ENCODE results near the gene EEIG1.

EEIG1 gene

DNA sequence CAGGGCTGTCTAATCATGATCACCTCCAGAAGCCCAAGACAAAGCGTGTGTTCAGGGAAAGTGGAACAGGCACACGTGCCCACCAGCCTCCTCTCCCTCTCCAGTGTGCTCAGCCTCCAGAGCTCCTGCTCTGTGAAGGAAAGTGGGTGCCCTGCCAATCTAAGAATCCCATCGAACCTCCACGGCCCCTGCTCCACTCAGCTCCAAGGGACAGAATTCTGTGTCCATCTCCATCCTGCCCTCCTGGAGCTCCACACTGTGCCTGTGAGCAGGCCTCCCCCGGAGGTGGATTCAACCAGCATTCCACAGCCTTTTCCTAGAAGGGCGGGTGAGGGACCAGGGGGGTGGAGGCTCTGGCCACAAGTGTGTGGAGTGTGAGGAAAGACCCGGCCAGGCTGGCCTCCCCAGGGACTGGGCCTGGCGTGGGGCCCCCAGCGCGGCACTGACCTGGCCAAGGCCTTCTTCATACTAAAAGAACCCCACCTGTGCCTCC, 6.0 kb downstream of the EEIG1 start:
- no peak for DNase-seq (ENCODE audit: low spot score)

DNA sequence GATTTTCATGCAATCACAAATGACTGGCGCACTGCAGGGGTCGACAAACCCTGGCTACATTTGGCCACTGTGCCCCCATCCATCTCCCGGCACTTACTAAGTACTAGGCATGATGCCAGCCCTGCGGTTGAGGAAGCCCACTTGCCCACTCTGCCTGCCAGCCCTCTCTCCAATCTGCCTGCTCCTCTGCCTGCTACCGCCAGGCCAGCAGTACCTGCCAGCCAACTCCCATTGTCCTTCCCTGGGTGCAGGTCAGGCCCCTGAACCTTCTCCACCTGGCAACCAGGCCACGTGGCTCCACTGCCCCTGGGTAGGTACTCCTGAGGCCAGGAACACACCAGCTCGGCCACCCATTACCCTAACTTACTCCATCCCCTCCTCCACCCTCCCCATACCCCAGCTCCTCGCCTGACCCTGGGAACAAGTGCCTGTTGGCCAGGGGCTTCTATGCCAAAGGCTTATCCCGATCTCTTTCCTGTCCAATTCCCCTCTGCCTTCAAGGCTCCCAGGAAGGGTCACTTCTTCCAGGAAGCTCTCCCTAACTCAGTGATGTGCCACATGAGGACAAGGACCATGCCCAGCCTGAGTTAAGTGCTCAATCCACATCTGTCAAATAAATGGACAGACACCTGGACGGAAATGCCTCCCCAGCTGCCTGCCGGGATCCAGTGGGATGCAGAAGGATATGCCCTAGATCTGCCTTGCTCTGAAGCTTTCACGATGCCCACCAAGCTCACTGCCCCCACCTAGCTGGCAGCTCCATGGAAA, 6.6 kb downstream of the EEIG1 start:
- no peak for DNase-seq (ENCODE audit: low spot score)

DNA sequence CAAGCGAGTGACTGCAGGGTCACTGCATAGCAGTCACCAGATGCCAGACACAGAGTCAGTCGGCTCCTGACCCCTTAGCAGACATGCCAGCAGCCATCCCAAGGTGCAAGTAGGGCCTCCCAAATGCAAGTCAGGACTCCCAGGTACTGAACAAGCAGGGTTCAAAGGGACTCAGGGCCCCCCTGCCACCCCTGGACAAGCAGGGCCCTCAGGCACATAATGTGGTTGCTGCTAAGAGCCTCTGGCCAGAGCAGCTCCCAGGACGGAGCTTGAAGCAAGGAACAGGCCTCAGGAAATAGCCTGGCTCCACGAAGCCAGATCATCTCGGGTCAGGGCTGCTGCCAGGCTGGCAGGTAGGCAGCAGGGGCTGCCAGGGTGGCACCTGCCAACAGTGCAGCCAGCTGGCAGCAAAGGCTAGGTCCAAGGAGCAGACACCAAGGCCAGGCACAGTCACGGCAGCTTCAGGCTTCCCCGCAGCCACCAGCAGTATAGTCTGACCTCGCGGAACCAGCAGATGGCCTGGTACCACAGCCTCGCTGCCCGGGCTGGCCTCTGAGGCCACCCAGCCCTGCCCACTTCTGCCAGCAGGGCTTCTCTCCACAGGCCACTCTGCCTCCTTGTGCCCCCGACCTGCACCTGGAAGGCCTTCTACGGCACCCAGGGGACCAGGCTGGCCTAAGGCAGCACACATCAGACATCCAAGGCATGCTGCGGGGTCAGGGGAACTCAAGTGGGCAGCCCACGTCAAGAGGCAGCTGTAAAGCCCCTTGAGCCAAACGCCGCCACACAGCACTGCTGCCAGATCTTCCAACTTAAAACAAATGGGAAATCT, 7.4 kb downstream of the EEIG1 start:
- no peak for DNase-seq (ENCODE audit: low spot score)

DNA sequence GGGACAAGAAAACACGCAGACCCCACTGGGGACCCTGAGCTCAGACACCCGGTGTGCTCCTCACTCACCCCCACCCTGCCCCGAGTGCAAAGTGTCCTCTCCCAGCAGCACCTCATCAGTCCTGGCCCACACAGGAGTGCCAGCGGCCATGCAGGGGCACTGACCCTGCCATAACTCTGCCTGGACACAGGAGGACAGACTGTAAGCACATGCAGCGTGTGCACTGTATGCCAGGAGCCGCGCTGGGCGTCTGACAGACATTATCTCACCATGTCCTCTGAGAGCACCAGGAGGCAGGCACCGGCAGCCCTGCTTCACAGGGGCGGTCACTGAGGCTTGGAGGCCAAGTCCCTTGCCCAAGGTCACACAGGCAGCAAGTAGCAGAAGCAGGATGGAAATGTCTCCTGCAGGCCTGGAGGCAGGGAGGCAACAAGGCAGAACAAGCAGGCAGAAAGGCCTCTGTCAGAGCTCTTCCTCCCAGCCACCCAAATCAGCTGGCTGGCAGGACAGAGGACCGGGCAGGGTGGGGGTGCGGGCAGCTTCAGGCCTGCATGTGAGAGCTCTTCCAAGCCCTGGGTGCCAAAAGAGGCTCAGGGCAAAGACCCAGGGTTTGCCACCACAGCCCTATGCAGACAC, 8.4 kb downstream of the EEIG1 start:
- DNase-seq (ENCODE audit: low spot score): no peak

DNA sequence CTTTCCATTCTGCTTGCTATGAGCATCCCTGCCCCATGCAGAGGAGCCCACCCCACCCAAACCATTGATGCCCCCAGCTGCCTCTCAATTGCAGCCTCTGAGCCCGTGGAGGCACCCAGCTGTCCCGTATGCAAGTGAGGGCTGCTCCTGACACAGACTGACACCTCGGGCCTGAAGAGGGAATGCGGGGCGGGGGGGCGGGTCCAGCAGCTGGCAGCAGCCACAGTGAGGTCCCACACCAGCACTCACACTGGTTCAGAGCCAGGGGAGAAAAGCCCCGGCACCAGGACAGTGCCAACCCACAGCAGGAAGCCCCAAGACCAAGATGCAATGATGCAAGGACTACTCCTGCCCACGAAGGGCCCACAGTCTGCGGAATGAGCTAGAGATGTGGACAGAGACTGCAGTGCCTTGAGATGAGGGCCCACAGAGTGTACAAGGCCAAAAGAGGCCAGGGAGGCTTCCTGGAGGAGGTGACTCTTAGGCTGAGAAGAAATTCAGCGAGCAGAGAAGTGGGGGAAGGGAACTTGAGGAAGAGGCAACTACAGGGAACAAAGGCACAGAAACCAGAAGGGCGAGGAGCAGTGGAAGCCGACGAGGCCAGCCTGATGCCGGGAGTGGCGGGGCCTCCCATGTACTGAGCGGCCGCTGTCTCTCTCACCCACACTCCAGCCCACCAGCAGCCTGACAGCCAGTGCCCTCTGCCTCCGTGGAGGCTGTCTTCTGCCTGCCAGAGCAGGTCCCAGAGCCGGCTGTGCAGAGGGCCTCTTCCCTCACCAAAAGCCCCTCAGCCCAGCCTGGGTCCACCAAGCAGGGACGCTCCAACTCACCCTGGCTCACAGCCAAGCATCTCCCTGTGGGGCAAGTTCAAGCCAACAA, 9.2 kb downstream of the EEIG1 start:
- DNase-seq (ENCODE audit: low spot score): no peak

DNA sequence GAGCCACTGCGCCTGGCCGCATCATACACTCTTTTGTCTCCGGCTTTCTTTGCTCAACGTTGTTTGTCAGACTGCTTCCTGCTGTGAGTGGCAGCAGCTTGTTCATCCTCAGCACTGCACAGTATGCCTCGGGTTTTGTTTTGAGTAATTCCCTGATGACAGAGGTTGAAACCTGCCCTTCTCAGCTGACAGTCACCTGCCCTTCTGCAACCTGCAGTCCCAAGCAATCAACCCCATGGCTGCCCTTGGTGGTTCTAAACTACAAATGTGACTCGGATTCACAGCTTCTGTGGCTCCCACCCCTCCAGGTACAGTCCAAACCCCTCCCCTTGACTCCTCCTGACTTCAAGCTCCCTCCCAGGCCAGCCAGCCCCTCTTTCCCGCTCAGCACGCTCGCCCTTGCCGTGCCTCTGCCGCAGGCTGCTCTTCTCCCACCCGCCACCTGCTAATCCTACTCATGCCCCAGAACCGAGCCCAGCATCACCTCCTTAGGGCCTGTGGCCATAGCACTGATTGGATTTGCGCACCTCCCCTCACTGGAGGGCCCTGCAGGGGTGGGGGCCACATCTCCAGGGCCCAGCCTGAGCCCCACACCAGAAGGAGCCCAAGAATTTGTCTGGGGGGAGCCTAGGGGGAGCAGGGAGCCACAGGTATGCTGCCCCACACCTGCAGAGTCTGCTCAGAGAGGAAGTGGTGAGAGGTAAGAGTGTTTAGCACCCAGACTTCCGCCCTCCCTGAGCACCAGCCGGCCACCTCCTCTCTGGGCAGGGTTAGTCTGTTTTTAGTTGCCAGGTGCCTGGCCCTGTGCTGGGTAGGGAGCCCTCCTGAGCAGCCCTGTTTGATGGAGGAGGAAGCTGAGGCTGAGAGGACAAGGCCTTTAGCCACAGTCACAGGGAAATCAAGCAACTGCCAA, 10.1 kb downstream of the EEIG1 start:
- peak; percentile 74 for DNase-seq (ENCODE audit: low spot score)

DNA sequence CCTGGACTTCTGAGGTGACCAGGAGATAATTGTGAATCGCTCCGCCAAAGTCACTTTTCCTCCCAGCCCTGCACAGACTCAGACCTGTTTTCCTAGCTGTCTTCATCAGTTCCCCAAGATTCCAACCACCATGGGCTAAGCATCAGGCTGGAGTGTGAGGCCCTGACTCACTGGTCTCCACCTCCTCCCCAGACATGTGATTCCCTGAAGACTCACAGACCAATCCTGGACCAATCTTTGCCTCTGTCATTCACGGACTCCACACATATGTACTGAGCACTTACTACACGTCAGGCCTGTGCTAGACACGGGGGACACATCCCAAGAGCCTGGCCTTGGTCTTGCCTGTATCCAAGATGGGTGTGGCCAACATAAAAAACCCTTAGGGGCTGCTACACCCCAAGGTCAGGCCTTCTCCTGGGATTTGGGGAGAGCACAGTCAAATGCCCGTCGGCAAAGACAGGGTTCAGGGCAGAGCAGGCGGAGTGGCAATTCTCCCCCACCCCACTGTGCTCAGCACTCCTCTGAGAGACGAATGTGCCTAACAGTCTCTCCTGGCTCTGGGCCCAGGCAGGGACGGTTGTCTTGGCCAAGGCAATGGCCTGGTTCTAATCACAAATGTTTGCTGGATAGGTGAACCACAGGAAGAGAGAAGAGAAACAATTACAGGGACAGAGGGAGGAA, 11.9 kb downstream of the EEIG1 start:
- DNase-seq (ENCODE audit: low spot score): peak; percentile 51

DNA sequence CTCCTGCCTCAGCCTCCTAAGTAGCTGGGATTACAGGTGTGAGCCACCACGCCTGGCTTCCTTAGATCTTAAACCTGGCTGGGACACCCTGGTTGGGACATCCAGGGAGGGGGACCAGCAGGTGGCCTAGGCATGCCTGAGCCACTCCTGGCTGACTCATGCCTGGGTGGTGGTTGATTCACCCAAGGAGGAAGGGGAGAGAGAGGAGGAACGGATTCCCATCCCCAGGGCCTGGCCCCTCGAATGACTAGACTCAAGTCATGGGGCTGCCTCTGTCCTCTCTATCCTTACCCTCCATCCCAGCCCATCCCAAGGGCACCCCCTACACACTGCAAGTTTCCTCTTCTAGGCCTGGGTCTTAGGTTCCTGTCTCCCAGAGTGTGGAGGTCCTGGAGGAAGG, 12.7 kb downstream of the EEIG1 start:
- peak; percentile 78 for DNase-seq (ENCODE audit: low spot score)

DNA sequence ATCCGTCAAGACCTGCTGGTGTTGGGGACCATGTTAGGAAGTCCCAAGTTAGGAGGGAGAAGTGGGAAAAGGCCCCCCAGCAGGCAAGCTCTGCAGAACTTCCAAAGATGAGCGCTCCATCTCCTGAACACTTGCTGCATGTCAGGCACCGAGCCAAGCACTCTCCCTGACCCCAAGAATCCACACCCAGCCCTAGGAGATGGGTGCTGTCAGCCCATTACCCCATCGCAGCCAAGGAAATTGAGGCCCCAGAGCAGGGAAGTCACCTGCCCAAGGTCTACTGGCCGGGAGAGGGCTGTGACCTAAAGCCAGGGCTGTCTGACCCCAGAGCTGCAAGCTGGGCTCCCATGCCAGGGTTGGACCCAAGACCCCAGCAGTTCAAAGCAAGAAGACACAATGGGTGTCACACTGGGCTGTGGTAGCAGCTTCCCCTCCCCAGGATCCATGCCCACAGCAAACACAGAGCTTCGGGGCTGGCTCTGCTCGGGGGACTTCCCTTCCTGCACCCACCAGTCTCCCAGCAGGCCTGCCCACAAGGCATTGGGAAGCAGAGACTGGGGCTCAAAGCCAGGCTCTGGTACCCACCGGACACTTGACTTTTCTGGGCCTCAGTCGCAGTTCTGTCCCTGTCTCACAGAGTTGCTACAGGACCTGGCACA, 13.5 kb downstream of the EEIG1 start:
- DNase-seq (ENCODE audit: low spot score): no peak

DNA sequence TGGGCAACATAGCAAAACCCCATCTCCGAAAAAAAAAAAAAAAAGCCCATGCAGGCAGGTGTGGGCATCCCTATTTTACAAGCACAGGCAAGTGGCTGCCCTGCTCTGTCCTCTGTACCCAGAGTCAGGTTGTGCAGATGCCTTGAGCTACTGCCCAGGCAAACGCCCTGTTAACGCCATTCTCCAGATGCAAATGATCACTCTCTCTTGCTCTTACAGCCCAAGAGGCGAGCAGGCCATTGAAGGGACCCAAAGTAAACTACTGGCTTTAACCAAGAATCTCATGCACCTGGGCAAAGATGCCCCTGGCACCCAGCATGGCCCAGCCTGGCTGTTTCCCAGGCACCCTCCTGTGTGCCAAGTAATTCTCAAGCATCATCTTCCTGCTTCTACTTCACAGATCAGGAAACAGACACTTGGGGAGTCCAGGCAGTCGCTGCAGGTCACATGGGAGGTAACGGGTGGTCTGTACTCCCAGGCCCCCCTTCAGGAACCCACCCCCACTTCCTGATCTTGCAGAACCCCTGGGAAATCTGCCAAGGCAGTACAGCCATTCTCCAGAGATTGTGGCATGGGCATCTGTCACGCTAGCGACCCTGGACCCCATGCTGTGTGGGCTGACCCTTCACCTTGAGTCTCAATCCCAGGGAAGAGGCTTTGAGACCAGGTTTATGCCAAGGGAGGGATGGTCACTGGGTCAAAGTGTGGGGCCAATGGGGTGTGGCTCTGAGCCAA, 14.2 kb downstream of the EEIG1 start:
- DNase-seq (ENCODE audit: low spot score): no peak

DNA sequence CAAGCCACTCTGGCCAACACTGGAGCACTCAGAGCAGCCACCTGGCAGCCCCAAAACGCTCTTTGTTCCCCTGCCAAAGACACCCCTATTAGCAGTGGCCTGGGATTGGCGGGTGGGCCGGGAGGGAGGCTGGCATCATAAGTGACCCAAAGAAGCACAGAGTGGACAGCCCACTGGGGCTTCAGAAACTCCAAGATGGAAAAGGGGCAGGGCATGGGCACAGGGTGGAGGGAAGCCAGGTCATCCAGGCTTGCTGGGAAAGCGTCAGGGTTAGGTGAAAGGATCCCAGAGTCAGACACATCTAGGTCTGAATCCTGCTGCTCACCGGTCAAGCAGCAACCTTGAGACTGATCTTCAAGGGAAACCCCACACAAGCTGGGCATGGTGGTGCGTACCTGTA, 14.8 kb downstream of the EEIG1 start:
- no peak for DNase-seq (ENCODE audit: low spot score)

DNA sequence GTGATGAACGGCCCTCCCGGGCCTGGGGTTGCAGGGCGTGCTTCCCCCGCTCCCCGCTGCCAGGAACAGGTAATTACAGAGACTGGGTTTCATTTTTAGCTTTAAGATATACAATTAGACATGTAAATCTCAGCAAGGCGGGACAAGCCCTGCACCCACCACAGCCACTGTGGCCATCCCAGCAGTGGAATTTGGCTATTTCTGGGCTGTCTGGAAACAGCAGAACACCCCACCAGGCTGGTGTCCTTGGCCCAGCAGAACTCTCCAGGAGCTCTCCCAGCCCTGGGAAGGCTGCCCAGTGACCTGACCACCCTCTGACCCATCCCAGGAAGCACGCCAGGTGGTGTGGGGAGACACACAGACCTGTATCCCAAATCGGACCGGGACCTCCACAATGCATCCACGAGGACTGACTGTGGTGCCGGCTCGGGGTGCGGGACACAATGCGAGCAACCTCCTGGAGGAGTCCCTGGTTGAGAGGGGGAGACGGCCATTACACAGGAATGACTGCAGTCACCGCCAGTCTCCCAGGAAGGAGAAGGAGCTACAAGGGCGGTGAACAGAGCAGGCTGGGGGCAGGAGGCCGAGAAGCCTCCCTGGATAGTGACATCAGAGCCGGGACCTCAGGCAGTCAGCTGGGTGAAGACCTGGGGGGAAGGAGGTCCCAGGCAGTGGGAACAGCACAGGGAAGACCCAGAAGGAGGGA, 17.3 kb downstream of the EEIG1 start:
- DNase-seq (ENCODE audit: low spot score): no peak

DNA sequence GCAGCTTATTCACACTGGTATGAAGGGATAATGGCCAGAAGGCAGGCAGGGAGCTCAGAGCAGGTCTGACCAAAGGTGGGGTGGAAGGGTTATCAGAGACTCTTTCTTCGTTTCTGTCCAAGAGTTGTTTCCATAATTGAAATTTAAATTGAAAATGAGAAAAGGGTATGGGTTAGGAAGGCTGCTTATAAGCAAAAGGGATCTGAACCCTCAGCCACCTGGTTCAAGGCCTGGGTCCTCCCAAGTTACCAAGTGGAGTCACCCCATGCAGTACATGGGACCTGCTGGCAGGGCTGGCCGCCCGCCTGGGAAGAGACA, 17.8 kb downstream of the EEIG1 start:
- DNase-seq (ENCODE audit: low spot score): no peak

DNA sequence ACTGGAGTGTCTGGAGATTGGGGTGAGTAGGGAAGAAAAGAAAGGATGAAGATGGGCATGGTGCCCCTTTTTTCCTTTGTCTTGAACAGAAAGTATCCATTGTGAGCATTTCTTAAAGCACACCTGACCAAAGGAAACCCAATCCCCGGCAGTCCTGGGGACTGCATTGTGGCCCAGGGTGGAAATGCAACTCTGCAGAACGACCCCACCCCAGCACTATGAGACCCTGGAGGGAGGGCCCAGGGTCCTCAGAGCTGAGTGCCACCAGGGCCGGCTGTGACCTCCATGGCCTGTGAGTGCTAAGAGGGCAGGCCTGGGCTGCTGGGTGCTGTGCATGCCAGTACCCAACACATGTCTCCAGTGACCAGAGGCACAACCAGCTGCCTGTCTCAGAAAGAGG, 18.5 kb downstream of the EEIG1 start:
- no peak for DNase-seq (ENCODE audit: low spot score)

DNA sequence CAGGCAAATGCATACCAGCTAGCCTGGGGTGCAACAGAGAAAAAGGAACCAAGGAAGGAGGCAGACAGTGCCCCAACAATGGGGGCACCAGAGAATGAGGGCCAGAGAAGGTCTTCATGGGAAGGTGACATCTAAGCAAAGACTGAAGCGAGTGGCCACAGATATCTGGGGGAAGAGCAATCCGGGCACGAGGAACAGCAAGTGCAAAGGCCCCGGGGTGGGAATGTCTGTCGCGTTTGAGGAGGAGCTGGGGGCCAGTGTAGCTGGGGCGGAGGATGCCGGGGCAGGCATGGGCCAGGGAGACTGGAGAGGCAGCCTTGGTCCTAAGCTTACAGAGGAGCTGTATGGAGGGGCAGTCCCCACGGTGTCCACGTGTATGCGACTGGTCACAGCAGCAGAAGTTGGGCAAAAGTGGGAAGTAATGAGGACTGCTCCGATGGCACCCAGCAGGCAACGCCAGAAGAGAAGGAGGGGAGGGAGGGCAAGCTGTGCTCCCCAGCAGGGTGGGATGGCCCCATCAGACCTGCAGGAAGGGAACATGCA, 19.1 kb downstream of the EEIG1 start:
- DNase-seq (ENCODE audit: low spot score): no peak

DNA sequence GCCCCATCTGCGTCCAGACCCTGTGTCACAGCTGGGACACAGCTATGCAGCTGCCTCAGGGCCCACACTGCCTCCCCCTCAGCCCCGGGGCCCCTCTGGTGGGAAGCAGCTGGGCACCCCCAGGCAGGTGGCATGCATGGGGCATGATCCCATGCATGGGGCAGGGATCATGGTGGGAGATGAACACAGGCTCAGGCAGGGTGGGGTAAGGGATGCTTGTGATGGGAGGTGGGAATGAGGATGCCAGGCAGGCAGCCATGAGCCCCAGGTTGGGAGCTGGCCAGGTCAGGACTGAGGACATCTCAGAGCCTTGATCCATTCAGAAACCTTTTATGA, 19.7 kb downstream of the EEIG1 start:
- no peak for DNase-seq (ENCODE audit: low spot score)

DNA sequence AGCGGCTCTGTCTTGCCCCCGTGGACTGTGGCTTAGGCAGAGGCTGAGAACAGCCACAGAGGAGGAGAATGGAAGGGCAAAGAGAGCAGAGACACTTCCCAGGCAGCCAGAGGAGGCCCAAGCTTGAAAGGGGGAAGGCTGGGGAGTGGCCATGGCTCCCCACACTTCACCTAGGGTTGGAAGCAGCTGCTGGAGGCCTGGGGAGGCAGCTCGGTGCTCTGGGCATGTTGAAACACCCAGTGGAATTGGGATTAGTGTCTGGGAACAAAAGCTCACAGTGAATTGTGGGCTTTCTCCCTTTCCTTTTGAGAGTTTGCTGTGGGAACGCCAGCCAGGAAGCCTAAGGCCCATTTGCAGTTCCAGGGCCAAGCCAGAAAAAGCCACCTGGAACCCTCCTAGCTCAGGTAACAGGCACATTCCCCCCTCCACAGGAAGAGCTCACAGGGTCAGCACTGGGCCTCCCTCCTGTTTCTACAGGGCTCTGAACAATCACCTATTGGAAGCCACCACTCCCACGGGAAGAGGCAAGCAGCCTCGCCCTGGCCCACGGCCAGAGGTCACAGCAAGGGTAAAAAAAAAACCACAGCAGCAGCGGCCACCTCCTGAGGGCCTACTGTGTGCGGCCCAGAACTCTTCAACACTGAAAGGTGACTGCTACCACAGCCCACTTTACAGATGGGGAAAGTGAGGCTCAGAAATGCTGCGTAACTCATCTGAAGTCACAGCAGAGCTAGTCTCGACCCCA, 20.2 kb downstream of the EEIG1 start:
- no peak for DNase-seq (ENCODE audit: low spot score)

All from SW480 (cell line).